Measurements from ENCODE around the gene RASA4B.

GRCh38 chr7:102446387-102447156, 71.0 kb downstream of the RASA4B start:
- no peak for TF ChIP-seq EZH2 (IDR thresholded peaks at IDR 0.05; ENCODE audit: low read depth, unreplicated experiment)
- TF ChIP-seq CTCF (conservative IDR thresholded peaks at IDR 0.05; ENCODE audit: low read depth in 2 of 2): no peak
- no peak for TF ChIP-seq JUNB (IDR thresholded peaks at IDR 0.05; ENCODE audit: unreplicated experiment)
- no peak for TF ChIP-seq POLR2AphosphoS5 (IDR thresholded peaks at IDR 0.05; ENCODE audit: low read depth)
- no peak for TF ChIP-seq REST (IDR thresholded peaks at IDR 0.05; ENCODE audit: unreplicated experiment)
- TF ChIP-seq CREB1 (CRISPR knock-in tag; IDR thresholded peaks at IDR 0.05; ENCODE audit: low read depth): no peak
- no peak for TF ChIP-seq ETS1 (IDR thresholded peaks at IDR 0.05)
